ENCODE results near the gene TRIM37. TPM values are rescaled to one million over a fixed set of nuclear protein-coding genes. Genes with fewer than 3 reads are reported as not detected.
A peak's percentile ranks its signal among the peaks of the same experiment; 100 is the strongest.
"Not testable (repeated sequence)": the region's sequence is repeated elsewhere in the genome, so short reads cannot be mapped to it uniquely, and the experiment has no call there.

TRIM37 gene, protein sequence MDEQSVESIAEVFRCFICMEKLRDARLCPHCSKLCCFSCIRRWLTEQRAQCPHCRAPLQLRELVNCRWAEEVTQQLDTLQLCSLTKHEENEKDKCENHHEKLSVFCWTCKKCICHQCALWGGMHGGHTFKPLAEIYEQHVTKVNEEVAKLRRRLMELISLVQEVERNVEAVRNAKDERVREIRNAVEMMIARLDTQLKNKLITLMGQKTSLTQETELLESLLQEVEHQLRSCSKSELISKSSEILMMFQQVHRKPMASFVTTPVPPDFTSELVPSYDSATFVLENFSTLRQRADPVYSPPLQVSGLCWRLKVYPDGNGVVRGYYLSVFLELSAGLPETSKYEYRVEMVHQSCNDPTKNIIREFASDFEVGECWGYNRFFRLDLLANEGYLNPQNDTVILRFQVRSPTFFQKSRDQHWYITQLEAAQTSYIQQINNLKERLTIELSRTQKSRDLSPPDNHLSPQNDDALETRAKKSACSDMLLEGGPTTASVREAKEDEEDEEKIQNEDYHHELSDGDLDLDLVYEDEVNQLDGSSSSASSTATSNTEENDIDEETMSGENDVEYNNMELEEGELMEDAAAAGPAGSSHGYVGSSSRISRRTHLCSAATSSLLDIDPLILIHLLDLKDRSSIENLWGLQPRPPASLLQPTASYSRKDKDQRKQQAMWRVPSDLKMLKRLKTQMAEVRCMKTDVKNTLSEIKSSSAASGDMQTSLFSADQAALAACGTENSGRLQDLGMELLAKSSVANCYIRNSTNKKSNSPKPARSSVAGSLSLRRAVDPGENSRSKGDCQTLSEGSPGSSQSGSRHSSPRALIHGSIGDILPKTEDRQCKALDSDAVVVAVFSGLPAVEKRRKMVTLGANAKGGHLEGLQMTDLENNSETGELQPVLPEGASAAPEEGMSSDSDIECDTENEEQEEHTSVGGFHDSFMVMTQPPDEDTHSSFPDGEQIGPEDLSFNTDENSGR
- polyA plus RNA-seq (ENCODE audit: insufficient read length), result 30.9 TPM
- long read RNA-seq, donor 1, full-length matches to known transcripts, result 6 of 15 reads
- long read RNA-seq, donor 1, partial matches to known transcripts, result 9 of 15 reads
- long read RNA-seq, donor 1, other reads (novel, unspliced or antisense), result 0 of 15 reads
- long read RNA-seq, donor 2, partial matches to known transcripts, result 0 of 2 reads
- long read RNA-seq, donor 2, other reads (novel, unspliced or antisense), result 0 of 2 reads
- long read RNA-seq, donor 3, partial matches to known transcripts, result 0 of 3 reads
- long read RNA-seq, donor 3, other reads (novel, unspliced or antisense), result 0 of 3 reads
- long read RNA-seq, donor 4, result 0 reads
- long read RNA-seq, donor 5, full-length matches to known transcripts, result 5 of 5 reads
- long read RNA-seq, donor 5, partial matches to known transcripts, result 0 of 5 reads
- long read RNA-seq, donor 5, other reads (novel, unspliced or antisense), result 0 of 5 reads
- long read RNA-seq, donor 6, full-length matches to known transcripts, result 5 of 5 reads
- long read RNA-seq, donor 6, partial matches to known transcripts, result 0 of 5 reads
- long read RNA-seq, donor 6, other reads (novel, unspliced or antisense), result 0 of 5 reads
- long read RNA-seq, donor 7, full-length matches to known transcripts, result 3 of 3 reads
- long read RNA-seq, donor 7, partial matches to known transcripts, result 0 of 3 reads
- long read RNA-seq, donor 7, other reads (novel, unspliced or antisense), result 0 of 3 reads
- long read RNA-seq, donor 8, full-length matches to known transcripts, result 4 of 4 reads
- long read RNA-seq, donor 8, partial matches to known transcripts, result 0 of 4 reads
- long read RNA-seq, donor 8, other reads (novel, unspliced or antisense), result 0 of 4 reads

DNA sequence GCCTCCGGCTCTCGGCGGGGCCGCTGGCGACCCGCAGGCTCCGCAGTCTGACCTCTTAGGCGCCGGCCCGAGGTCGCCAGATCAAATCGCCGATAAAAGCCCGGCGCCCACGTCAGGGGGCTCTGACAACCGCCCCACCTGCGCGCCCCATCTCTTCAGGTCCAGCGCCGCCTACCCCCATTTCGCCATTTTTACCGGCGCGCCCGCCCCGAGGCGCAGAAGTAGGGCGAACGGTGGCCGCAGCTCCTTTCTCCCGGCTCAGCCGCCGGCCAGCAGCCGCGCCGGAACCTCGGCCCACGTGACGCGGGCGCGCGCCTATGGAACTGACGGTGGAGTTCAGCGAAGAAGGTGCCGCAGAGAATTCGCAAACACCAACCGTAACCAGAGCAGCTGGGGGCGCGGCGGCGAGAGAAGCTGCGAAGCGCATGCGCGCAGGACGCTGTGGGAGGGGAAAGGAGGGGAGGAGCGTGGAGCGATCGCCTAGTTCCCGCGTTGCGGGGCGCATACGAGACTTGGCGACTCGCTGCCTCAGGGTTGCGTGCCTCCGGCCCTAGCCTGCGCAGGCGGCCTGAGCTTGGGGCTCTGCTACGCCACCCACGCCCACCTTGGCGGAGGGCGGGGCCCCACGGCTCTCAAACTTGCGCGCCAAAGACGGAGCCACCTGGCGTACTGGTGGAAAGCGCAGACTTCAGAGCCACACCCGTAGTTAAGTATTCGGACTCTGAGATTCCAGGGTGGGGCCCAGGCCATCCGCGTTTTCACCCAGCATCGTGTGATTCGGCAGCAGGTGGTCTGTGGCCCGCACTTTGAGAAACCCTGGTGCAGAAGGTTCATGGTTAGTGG lies at the start of gene TRIM37:
TSS of gene TRIM37 (minus strand) at position 418 of the 843 bp plus-strand sequence. CDS start 419 bp downstream, outside the sequence.
- DNase-seq, result peak; percentile 97

DNA sequence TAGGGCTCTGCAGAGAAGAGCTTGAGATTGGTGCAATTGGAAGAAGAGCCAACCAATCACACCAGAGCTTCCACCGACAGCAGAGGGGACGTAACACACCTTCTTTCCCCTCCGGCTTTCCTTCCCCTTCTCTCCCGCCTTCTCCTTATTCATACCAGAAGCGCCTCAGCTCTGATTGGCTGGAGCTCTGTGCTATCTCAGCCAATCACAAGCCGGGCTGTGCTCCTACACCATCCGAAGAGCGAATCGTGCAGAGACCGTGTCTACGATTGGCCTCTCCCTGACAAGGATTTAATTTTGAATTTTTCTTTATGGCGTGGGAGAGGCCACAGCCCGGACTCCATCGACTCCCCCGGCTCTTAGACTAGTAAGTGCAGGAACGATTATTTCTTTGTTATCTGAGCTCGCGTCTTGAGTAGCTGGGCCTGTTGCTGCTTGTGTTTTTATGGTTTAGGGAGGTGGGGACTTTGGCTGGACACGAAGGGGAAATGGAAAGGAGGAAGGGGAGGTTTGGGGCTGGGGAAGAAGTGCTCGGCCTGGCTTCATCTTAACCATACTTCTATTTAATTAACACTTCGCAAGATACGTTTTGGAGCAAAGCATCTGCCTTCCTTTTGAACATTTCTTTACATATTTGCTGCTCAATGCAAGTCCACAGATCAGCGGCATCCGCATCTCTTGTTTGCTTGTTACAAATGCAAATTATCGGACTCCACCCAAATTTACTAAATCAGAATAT lies 48.9 kb upstream of the TRIM37 start, which contains the start of gene PRR11:
TSS of gene PRR11 (plus strand) at position 308 of the 739 bp plus-strand sequence. CDS start 14,007 bp downstream, outside the sequence.
- DNase-seq, result no peak

DNA sequence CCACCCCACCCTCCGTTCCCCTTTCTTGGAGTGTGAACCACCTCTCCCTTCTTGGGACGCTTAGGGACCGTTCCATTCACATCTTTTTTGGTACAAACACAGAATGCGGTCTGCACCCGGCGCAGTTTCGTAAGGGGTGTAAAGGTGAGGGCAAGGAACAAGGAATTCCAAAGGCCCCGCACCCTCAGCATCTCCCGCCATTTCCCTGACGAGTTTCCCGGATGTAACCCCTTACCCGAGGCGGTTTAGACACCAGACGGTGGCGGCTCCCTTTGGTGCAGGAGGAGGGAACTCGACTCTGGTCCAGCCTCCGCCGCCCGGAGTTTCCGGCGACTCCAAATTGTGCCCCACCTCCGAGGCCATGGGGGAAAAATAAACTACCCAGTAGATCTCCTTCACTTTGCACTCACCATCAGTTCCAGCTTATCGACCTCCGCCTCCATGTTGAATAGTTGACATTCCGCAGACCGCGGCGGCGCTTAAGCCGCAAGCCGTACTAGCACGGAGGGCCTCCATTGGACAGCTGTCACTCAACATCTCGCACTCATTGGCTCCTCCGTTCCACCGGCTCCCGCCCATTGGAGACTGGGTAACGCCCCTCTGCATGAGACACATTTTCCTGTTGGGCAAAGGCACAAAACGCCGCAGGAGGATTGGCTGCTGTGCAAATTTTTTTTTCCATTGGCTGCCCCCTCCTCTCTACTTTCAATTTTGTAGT lies 48.2 kb upstream of the TRIM37 start, which contains the start of gene SKA2:
TSS of gene SKA2 (minus strand) at position 466 of the 718 bp plus-strand sequence. CDS start at position 443, 23 bp downstream.
- DNase-seq, result peak; percentile 99

DNA sequence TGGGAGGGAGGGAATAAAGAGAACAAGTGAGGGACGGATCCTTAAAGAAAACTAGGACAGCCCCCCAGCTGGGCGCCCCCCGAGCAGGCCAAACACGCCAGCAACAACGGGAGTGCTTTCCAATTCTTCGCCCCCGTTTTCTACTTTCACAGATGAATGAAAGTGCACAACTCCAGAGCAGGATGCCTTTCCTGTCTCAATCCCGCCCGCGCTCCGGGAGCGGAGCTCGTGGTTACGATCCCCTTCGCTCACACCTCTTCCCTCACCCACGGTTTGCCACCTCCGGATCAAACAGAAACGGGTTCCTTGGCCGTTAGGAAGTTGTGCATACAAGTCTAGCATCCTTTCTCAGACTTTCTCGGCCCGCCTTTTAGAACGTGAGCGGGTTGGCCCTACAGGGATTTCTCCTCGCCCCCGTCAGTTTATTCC lies 47.6 kb upstream of the TRIM37 start:
- DNase-seq, result peak; percentile 63

DNA sequence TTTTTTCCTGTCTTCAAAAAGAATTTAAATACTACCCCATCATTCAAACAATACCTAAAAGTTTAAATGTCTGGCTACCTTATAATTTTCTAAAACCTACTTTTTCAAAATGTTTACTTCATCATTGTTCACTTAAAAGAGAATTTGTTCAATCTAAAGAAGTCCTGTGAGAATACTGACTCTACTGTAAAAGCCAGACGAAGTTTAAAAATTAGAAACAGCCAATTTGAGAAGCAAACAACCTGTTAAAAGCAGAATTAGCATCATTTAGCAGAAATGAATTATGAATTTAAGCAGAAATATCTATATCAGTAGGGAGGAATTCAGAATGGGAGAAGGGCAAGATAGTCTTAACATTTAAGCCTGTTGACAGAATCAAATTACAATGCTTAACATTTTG lies 46.2 kb upstream of the TRIM37 start:
- DNase-seq, result no peak

DNA sequence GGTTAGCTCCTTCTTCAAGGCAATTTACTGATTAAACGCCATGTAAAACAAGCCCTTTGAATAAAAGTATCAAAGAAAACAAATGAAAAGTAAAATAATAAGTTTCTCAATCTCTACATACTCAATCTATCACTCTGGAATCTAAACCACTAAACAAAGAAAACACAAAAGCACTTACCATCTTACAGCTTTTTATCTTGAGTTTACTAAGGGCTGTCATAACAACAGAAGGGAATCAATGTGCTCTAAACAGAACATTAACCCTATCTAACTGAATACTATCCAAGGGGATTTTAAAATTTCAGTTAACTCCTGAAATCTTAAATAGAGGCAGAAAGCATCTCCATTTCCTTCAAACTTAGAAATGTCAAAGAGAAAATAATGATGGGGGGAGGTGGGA lies 44.9 kb upstream of the TRIM37 start:
- DNase-seq, result no peak

DNA sequence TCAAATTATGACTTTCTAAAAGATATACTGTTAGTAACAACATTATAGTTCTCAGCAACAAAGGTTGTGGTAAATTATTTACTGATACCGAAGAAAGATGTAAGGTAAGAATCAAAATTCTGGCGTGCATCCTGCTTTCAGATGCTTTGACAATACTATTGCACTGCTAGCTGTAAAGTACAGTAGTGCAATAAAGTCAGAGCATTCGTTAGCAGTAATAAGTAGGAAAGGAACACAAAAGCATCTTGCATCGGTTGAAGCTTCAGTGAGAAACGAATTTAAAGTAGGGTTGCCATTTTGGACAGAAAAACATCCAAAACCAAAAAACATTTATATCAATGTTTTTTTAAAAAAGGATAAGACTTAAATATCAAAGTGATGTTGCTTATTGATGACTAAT lies 44.3 kb upstream of the TRIM37 start:
- DNase-seq, result no peak

DNA sequence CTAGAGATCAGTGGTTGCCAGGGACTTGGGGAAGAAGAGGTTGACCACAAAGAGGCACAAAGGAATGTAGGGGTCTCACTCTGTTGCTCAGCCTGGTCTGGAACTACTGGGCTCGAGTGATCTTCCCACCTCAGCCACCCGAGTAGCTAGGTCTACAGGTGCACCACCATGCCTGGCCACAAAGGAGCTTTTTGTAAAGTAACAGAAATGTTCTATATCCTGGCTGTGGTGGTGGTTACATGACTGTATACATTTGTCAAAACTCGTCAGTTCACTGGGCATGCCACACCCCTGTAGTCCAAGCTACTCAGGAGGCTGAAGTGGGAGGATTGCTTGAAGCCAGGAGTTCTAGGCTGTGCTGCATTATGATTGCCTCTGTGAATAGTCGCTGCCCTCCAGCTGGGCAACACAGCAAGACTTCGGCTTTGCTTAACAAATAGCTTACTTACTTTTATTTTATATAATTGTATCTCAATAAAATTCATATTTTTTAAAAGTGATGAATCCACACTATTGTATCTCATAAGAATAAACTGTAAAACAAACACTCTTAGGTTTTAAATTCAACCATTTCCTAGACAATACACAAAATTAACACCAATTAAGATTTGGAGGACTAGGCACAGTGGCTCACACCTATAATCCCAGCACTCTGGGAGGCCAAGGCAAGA lies 43.3 kb upstream of the TRIM37 start:
- no peak for DNase-seq

DNA sequence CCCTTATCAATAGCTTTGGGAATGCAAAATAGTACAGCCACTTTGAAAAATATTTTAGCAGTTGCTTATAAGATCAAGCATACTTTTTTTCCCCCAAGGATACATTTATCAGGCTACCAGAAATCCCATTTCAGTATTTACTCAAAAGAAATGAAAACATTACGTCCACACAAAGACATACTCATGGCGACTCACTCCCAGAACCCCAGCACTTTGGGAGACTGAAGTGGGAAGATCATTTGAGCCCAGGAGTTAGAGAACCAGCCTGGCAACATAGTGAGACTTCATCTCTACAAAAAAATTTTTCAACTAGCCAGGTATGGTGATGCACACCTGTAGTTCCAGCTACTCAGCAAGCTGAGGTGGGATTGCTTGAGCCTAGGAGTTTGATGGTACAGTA lies 42.4 kb upstream of the TRIM37 start:
- no peak for DNase-seq

DNA sequence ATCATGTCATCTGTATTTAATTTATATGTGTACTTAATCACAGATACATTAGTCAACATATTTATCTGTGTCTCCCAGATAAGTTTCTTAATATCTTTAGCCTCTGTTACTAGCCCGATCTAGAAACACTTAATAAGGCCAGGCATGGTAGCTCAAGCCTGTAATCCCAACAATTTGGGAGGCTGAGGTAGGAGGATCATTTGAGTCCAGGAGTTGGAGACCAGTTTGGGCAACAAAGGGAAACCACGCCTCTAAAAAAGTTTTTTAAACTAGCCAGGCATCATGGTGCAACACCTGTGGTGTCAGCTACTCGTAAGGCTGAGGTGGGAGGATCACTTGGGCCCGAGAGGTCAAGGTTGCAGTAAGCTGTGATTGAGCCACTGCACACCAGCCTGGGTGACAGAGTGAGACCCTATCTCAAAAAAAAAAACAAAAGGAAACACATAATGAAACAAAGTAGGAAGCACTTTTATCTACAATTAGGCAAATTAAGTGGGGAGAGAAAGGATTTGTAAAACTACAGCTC lies 39.0 kb upstream of the TRIM37 start:
- DNase-seq, result no peak

DNA sequence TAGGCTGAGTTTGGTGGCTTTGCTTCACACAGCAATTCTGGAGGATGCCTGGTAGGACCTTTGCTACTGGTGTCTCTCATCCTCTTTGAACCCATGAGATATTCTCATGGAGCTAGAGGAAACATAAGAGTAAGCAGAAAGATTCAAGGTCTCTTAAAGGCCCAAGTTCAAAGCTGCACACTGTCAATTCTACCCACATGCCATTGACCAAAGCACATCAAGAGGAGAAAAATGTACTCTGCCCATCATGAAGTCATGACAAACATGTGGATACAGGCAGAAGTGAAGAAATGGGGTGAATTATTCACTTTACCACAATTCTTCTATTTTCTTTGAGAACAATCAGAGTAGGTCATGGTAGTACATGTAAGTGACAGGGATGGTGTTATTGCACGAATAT lies 35.2 kb upstream of the TRIM37 start:
- no peak for DNase-seq

DNA sequence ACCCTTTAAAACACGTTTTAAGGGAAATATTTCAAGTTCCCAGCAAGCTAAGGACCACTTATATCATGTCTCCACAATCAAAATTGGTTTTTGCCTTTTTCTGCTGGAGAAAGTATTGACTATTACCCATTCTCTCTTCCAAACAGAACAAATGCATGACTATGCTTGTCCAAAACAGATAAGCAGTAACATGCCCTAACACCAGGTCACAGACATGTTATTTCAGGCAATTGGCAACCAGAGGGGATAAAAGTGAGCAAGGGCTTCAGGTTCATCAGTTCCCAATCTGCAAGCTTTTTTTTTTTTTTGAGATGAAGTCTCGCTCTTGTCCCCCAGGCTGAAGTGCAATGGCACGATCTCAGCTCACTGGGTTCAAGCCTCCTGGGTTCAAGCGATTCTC lies 33.3 kb upstream of the TRIM37 start:
- DNase-seq, result no peak

DNA sequence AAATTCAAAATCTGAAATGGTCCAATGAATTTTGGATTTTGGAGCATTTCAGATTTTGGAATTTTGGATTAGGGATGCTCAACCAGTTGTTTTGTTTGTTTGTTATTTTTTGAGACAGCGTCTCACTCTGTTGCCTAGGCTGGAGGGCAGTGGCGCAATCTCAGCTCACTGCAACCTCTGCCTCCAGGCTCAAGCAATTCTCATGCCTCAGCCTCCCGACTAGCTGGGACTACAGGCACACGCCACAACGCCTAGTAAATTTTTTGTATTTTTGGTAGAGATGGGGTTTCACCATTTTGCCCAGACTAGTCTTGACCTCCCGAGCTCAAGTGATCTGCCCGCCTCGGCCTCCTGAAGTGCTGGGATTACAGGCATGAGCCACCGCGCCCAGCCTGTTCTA lies 31.7 kb upstream of the TRIM37 start:
- not testable (repeated sequence) for DNase-seq

DNA sequence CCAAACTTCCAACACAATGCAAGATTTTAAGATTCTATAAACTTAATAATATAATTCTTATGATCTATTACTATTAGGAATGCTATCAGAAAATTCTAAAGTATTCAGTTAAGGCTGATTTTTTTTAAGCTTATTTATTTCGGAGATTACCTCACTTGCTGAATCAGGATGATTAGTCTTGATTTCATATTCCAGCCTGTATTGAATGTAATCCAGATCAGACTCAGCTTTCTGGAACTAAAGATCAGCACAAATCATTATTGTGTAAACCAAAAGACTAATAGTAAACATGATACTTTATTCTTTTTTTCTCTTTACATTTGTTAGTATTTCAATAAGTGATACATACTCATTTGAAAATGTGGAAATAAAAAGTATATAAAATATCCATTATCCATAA lies 24.5 kb upstream of the TRIM37 start:
- no peak for DNase-seq

DNA sequence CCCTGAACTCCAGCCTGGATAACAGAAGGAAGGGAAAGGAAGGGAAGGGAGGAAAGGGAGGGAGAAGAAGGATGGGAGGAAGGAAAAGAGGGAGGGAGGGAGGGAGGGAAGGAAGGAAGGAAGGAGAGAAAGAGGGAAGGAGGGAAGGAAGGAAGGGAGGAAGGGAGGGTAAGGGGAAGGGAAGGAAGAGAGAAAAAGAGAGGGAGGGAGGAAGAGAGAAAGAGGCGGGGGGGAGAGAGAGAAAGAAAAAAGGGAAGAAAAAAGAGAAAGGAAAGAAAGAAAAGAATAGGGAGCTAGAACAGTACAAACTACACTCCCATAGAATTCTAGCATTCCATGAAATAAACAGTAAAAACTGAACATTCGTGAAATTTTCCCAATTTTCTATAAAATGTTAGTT lies 23.1 kb upstream of the TRIM37 start:
- no peak for DNase-seq

DNA sequence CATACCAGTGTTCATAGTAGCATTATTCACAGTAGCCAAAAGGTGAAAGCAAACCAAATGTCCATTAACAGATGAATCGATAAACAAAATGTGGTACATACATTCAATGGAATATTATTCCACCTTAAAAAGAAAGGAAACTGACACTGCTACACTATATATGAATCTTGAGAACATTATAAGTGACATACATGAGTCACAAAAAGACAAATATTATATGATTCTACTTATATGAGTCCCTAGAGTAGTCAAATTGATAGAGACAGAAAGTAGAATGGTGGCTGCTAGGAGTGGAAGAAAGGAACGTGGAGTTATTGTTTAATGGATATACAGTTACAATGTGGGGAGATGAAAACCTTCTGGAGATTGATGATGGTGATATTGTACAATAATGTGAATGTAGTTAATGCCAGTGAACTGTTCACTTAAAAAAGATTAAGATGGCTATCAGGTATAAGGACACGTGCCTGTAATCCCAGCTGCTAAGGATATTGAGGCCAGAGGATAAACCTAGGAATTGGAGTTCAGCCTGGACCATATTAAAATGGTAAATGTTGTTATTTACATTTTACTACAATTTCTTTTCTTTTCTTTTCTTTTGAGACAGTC lies 20.2 kb upstream of the TRIM37 start:
- DNase-seq, result no peak

DNA sequence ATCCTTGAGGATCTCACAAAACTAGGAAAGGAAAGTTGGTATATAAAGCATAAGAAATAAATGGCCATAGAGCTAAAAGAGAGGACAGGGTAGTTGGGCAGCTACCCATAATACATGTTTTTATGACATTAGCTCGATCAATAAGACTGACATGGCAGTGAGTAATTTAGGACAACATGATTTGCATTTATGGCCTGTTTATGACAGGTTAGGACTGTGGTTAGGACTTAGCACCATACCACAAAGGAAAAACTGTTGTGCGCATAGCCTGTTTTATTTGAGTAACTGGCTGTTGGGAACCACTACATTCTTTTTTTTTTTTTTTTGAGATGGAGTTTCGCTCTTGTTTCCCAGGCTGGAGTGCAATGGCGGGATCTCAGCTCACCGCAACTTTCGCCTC lies 18.0 kb upstream of the TRIM37 start:
- DNase-seq, result no peak
